ENCODE measurements around the gene EDEM1.
A peak's percentile ranks its signal among the peaks of the same experiment; 100 is the strongest.

EDEM1 gene

GRCh38 chr3:5251196-5251583, 63.7 kb downstream of the EDEM1 start:
- TF ChIP-seq ZFX (IDR thresholded peaks at IDR 0.05): no peak
- TF ChIP-seq CTCF (conservative IDR thresholded peaks at IDR 0.05): no peak
- H3K27ac ChIP-seq: peak overlapping the region; percentile 27

GRCh38 chr3:5252131-5252530, 64.6 kb downstream of the EDEM1 start:
- no peak overlapping the region for H3K27ac ChIP-seq
- no peak for TF ChIP-seq ZFX (IDR thresholded peaks at IDR 0.05)
- no peak for TF ChIP-seq CTCF (conservative IDR thresholded peaks at IDR 0.05)

- TF ChIP-seq ZFX (IDR thresholded peaks at IDR 0.05): no peak
- no peak for TF ChIP-seq CTCF (conservative IDR thresholded peaks at IDR 0.05)
- H3K27ac ChIP-seq: no peak overlapping the region
Measured at GRCh38 chr3:5254281-5255048, 67.0 kb downstream of the EDEM1 start.

GRCh38 chr3:5255404-5256344, 68.2 kb downstream of the EDEM1 start:
- TF ChIP-seq CTCF (conservative IDR thresholded peaks at IDR 0.05) (no peak), ZFX (IDR thresholded peaks at IDR 0.05) (no peak)
- no peak overlapping the region for H3K27ac ChIP-seq

GRCh38 chr3:5258526-5258925, 71.0 kb downstream of the EDEM1 start:
- no peak for TF ChIP-seq CTCF (conservative IDR thresholded peaks at IDR 0.05)
- no peak for TF ChIP-seq ZFX (IDR thresholded peaks at IDR 0.05)
- no peak overlapping the region for H3K27ac ChIP-seq

GRCh38 chr3:5260992-5261501, 73.5 kb downstream of the EDEM1 start:
- no peak overlapping the region for H3K27ac ChIP-seq
- TF ChIP-seq CTCF (conservative IDR thresholded peaks at IDR 0.05): no peak
- TF ChIP-seq ZFX (IDR thresholded peaks at IDR 0.05): no peak

- TF ChIP-seq ZFX (IDR thresholded peaks at IDR 0.05) (no peak), CTCF (conservative IDR thresholded peaks at IDR 0.05) (no peak)
- no peak overlapping the region for H3K27ac ChIP-seq
Measured at GRCh38 chr3:5262507-5262906, 75.0 kb downstream of the EDEM1 start.
